Ishikawa (cell line): ENCODE results near the gene POU3F1.

ENCODE experiments used
- CEBPB ChIP-seq: IDR thresholded peaks from 2 replicates; pipeline ENCODE4 v1.6.1; 2012
- CREB1 ChIP-seq: IDR thresholded peaks from 2 replicates; pipeline ENCODE4 v1.6.1; 2012; ENCODE audit warnings: low read depth
- EP300 ChIP-seq: IDR thresholded peaks from 2 replicates; pipeline ENCODE4 v1.6.1; 2012; ENCODE audit warnings: borderline replicate concordance
- FOXM1 ChIP-seq: IDR thresholded peaks from 2 replicates; pipeline ENCODE4 v1.6.1; 2012; ENCODE audit warnings: low read depth, borderline replicate concordance
- NFIC ChIP-seq: IDR thresholded peaks from 2 replicates; pipeline ENCODE4 v1.6.1; 2012
- TEAD4 ChIP-seq: IDR thresholded peaks from 2 replicates; pipeline ENCODE4 v1.6.1; 2012
- YY1 ChIP-seq: IDR thresholded peaks from 2 replicates; pipeline ENCODE4 v1.6.1; 2012; ENCODE audit warnings: low read depth
- TF ChIP-seq, protein P1 (sequence below): IDR thresholded peaks from 2 replicates; pipeline ENCODE4 v1.6.1; 2012
- TF ChIP-seq, protein P2 (sequence below): IDR thresholded peaks from 2 replicates; pipeline ENCODE4 v1.6.1; 2012; ENCODE audit warnings: low read depth, mild to moderate bottlenecking

DNA sequence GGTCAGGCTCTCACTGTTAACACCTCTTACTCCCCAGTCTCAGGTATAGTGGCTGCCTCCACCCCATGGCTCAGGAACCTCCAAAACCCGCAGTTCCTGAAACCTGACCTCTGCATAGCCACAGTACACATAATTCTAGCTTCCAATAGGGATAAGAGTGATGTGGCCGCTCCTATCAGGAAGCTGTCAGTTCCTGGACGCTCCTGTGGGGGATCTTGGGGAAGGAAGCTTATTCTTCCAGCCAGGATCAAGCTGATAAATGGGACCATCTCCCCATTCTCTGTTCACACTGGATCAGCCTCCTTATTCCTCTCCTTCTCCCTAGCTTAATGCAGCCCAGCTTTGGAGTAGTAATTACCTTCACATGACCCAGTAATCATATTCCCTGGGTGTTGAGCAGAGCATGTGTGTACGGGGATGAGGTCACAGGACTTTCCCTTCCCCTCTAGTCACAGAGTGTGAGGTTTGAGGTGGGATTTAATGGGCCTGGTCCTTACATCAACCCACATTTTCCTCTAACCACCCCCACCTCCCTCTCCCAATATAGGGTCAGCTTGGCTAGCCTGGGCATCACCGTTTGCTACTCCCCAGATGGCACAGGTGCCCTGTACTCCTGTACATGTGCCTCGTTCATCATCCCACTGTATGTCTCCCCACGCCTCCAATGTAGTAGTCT, 7.0 kb upstream of the POU3F1 start:
- TF ChIP-seq, protein P1, sequence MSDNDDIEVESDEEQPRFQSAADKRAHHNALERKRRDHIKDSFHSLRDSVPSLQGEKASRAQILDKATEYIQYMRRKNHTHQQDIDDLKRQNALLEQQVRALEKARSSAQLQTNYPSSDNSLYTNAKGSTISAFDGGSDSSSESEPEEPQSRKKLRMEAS, result no peak
- TF ChIP-seq, protein P2, sequence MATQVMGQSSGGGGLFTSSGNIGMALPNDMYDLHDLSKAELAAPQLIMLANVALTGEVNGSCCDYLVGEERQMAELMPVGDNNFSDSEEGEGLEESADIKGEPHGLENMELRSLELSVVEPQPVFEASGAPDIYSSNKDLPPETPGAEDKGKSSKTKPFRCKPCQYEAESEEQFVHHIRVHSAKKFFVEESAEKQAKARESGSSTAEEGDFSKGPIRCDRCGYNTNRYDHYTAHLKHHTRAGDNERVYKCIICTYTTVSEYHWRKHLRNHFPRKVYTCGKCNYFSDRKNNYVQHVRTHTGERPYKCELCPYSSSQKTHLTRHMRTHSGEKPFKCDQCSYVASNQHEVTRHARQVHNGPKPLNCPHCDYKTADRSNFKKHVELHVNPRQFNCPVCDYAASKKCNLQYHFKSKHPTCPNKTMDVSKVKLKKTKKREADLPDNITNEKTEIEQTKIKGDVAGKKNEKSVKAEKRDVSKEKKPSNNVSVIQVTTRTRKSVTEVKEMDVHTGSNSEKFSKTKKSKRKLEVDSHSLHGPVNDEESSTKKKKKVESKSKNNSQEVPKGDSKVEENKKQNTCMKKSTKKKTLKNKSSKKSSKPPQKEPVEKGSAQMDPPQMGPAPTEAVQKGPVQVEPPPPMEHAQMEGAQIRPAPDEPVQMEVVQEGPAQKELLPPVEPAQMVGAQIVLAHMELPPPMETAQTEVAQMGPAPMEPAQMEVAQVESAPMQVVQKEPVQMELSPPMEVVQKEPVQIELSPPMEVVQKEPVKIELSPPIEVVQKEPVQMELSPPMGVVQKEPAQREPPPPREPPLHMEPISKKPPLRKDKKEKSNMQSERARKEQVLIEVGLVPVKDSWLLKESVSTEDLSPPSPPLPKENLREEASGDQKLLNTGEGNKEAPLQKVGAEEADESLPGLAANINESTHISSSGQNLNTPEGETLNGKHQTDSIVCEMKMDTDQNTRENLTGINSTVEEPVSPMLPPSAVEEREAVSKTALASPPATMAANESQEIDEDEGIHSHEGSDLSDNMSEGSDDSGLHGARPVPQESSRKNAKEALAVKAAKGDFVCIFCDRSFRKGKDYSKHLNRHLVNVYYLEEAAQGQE, result no peak
- TF ChIP-seq TEAD4 (no peak), FOXM1 (no peak), CEBPB (no peak), EP300 (no peak), CREB1 (no peak), NFIC (no peak), YY1 (no peak)
